Measurements from ENCODE around the gene CNOT2.

- TF ChIP-seq CTCF (conservative IDR thresholded peaks at IDR 0.05; ENCODE audit: low read depth, low read length) (no peak), EZH2 (IDR thresholded peaks at IDR 0.05; ENCODE audit: low read length, unreplicated experiment) (no peak)
These were observed 28.1 kb upstream of the CNOT2 start for GRCh38 chr12:70214972-70215617.
